DOHH2 (cell line): ENCODE data around the gene WDR87.

ENCODE experiments used
- EZH2phosphoT487 ChIP-seq: fragments of 200-600 bp; sonication (generic); IDR thresholded peaks from 2 replicates; pipeline ENCODE4 v1.6.1; 2017; ENCODE audit warnings: borderline replicate concordance, mild to moderate bottlenecking, antibody characterized with exemption, low read length, moderate library complexity, mixed read lengths
- TF ChIP-seq, protein P1 (sequence below): fragments of 200-600 bp; sonication (generic); IDR thresholded peaks from one replicate; pipeline ENCODE4 v1.5.1; 2014; ENCODE audit warnings: antibody characterized with exemption, mild to moderate bottlenecking, low read depth, low read length; ENCODE audit not compliant: poor library complexity, severe bottlenecking

GRCh38 chr19:37941782-37942515 lies 35.6 kb upstream of the WDR87 start:
- TF ChIP-seq, protein P1, sequence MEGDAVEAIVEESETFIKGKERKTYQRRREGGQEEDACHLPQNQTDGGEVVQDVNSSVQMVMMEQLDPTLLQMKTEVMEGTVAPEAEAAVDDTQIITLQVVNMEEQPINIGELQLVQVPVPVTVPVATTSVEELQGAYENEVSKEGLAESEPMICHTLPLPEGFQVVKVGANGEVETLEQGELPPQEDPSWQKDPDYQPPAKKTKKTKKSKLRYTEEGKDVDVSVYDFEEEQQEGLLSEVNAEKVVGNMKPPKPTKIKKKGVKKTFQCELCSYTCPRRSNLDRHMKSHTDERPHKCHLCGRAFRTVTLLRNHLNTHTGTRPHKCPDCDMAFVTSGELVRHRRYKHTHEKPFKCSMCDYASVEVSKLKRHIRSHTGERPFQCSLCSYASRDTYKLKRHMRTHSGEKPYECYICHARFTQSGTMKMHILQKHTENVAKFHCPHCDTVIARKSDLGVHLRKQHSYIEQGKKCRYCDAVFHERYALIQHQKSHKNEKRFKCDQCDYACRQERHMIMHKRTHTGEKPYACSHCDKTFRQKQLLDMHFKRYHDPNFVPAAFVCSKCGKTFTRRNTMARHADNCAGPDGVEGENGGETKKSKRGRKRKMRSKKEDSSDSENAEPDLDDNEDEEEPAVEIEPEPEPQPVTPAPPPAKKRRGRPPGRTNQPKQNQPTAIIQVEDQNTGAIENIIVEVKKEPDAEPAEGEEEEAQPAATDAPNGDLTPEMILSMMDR: no peak
- TF ChIP-seq EZH2phosphoT487: no peak
